H9 (cell line): Measurements from ENCODE around the gene PEX7. TPM values are rescaled to one million over a fixed set of nuclear protein-coding genes. Genes with fewer than 3 reads are reported as not detected.

Experiments
- DNase-seq: peaks from one replicate; pipeline ENCODE4 v3.0.0-alpha.2; 2017
- H2AFZ ChIP-seq: one replicate; pipeline ENCODE4 v1.6.1; 2013; ENCODE audit warnings: mild to moderate bottlenecking, low read length, control low read depth, moderate library complexity
- H2AK5ac ChIP-seq: 2 replicates; pipeline ENCODE4 v1.6.1; 2013; ENCODE audit warnings: low read length, control low read depth, mixed read lengths; ENCODE audit not compliant: insufficient read length
- H2BK120ac ChIP-seq: one replicate; pipeline ENCODE4 v1.6.1; 2013; ENCODE audit warnings: low read depth, mild to moderate bottlenecking, low read length, control low read depth, inconsistent platforms; ENCODE audit not compliant: poor library complexity, severe bottlenecking
- H2BK12ac ChIP-seq: 2 replicates; pipeline ENCODE4 v1.6.1; 2013; ENCODE audit warnings: low read length, control low read depth, mixed read lengths, low read depth; ENCODE audit not compliant: insufficient read length
- H2BK15ac ChIP-seq: 2 replicates; pipeline ENCODE4 v1.6.1; 2013; ENCODE audit warnings: low read depth, low read length, control low read depth
- H2BK20ac ChIP-seq: one replicate; pipeline ENCODE4 v1.6.1; 2013; ENCODE audit warnings: low read depth, mild to moderate bottlenecking, low read length, control low read depth, inconsistent platforms; ENCODE audit not compliant: poor library complexity, severe bottlenecking
- H2BK5ac ChIP-seq: 2 replicates; pipeline ENCODE4 v1.6.1; 2013; ENCODE audit warnings: low read length, control low read depth, mixed read lengths; ENCODE audit not compliant: insufficient read length
- H3K14ac ChIP-seq: 2 replicates; pipeline ENCODE4 v1.6.1; 2013; ENCODE audit warnings: low read length, control low read depth; ENCODE audit not compliant: insufficient read depth
- H3K18ac ChIP-seq: 2 replicates; pipeline ENCODE4 v1.6.1; 2013; ENCODE audit warnings: low read depth, mild to moderate bottlenecking, mixed read lengths, low read length, control low read depth; ENCODE audit not compliant: insufficient read length
- H3K23ac ChIP-seq: 2 replicates; pipeline ENCODE4 v1.6.1; 2013; ENCODE audit warnings: low read length, control low read depth, mixed read lengths, low read depth; ENCODE audit not compliant: insufficient read length
- H3K23me2 ChIP-seq: 2 replicates; pipeline ENCODE4 v1.6.1; 2013; ENCODE audit warnings: low read depth, mild to moderate bottlenecking, mixed read lengths, low read length, control low read depth; ENCODE audit not compliant: insufficient read length, poor library complexity, severe bottlenecking
- H3K27ac ChIP-seq: 2 replicates; pipeline ENCODE4 v1.5.1; 2013; ENCODE audit warnings: low read length, control low read depth, mixed read lengths, low read depth; ENCODE audit not compliant: insufficient read length
- H3K27me3 ChIP-seq: 2 replicates; pipeline ENCODE4 v1.6.1; 2013; ENCODE audit warnings: low read length, control low read depth, inconsistent platforms; ENCODE audit not compliant: insufficient read depth
- H3K4ac ChIP-seq: 2 replicates; pipeline ENCODE4 v1.6.1; 2013; ENCODE audit warnings: low read depth, mild to moderate bottlenecking, control low read depth, inconsistent platforms, low read length, moderate library complexity
- H3K4me1 ChIP-seq: 2 replicates; pipeline ENCODE4 v1.6.1; 2013; ENCODE audit warnings: low read length, control low read depth, inconsistent platforms; ENCODE audit not compliant: insufficient read depth
- H3K4me2 ChIP-seq: 2 replicates; pipeline ENCODE4 v1.6.1; 2013; ENCODE audit warnings: low read length, control low read depth, mixed read lengths; ENCODE audit not compliant: insufficient read length, insufficient read depth
- H3K56ac ChIP-seq: 2 replicates; pipeline ENCODE4 v1.6.1; 2013; ENCODE audit warnings: low read depth, mild to moderate bottlenecking, mixed read lengths, low read length, control low read depth; ENCODE audit not compliant: insufficient read length
- H3K79me1 ChIP-seq: 2 replicates; pipeline ENCODE4 v1.6.1; 2013; ENCODE audit warnings: low read depth, mild to moderate bottlenecking, moderate library complexity, low read length, control low read depth, inconsistent platforms; ENCODE audit not compliant: insufficient read depth, poor library complexity, severe bottlenecking
- H3K79me2 ChIP-seq: 2 replicates; pipeline ENCODE4 v1.6.1; 2013; ENCODE audit warnings: low read length, control low read depth, inconsistent platforms; ENCODE audit not compliant: insufficient read depth
- H3K9ac ChIP-seq: 2 replicates; pipeline ENCODE4 v1.6.1; 2013; ENCODE audit warnings: low read length, control low read depth, mixed read lengths; ENCODE audit not compliant: insufficient read length; ENCODE audit errors: extremely low read depth
- H3K9me3 ChIP-seq: one replicate; pipeline ENCODE4 v1.6.1; 2013; ENCODE audit warnings: low read depth, low read length, inconsistent platforms; ENCODE audit not compliant: control insufficient read depth
- H3T11ph ChIP-seq: one replicate; pipeline ENCODE4 v1.6.1; 2013; ENCODE audit warnings: mild to moderate bottlenecking, low read length, control low read depth, inconsistent platforms
- H4K20me1 ChIP-seq: one replicate; pipeline ENCODE4 v1.6.1; 2013; ENCODE audit not compliant: control insufficient read depth, insufficient read length, insufficient read depth
- H4K5ac ChIP-seq: 2 replicates; pipeline ENCODE4 v1.6.1; 2013; ENCODE audit warnings: low read depth, mild to moderate bottlenecking, mixed read lengths, low read length, control low read depth; ENCODE audit not compliant: insufficient read length
- H4K8ac ChIP-seq: replicated peaks from 2 replicates; pipeline ENCODE4 v1.6.1; 2013; ENCODE audit warnings: low read length, control low read depth, mixed read lengths, low read depth; ENCODE audit not compliant: insufficient read length
- H4K91ac ChIP-seq: 2 replicates; pipeline ENCODE4 v1.6.1; 2013; ENCODE audit warnings: low read depth, mild to moderate bottlenecking, moderate library complexity, mixed read lengths, low read length, control low read depth; ENCODE audit not compliant: insufficient read length
- H3K27ac Mint-ChIP-seq, 3 experiments: 2 replicates in 2 of 3; 3 replicates in 1 of 3; pipeline ENCODE4 v1.8.0; 2020 to 2021; ENCODE audit warnings: mixed read lengths in 3 of 3, mild to moderate bottlenecking in 1 of 3, moderate library complexity in 1 of 3
- H3K27me3 Mint-ChIP-seq: 2 replicates; pipeline ENCODE4 v1.8.0; 2021; ENCODE audit warnings: low read depth, mild to moderate bottlenecking, moderate library complexity, mixed read lengths
- H3K36me3 Mint-ChIP-seq, 3 experiments: 2 replicates in 2 of 3; 3 replicates in 1 of 3; pipeline ENCODE4 v1.8.0; 2020 to 2021; ENCODE audit warnings: low read depth in 3 of 3, mixed read lengths in 3 of 3; ENCODE audit not compliant: insufficient read depth in 1 of 3
- H3K4me1 Mint-ChIP-seq, 2 experiments: 2 replicates each; pipeline ENCODE4 v1.8.0; 2020; ENCODE audit warnings: mixed read lengths in 2 of 2
- H3K4me3 Mint-ChIP-seq, 2 experiments: 2 replicates in 1 of 2; 3 replicates in 1 of 2; pipeline ENCODE4 v1.8.0; 2020 to 2021; ENCODE audit warnings: mild to moderate bottlenecking in 2 of 2, mixed read lengths in 2 of 2, moderate library complexity in 1 of 2
- H3K9me3 Mint-ChIP-seq, 2 experiments: 2 replicates in 1 of 2; 3 replicates in 1 of 2; pipeline ENCODE4 v1.8.0; 2020; ENCODE audit warnings: mild to moderate bottlenecking in 2 of 2, mixed read lengths in 2 of 2, moderate library complexity in 1 of 2
- WGBS: extraction: QIAGEN DNeasy Blood & Tissue Kit; methylation state at CpG from one replicate; pipeline ENCODE4 v1.1.7; 2013; ENCODE audit warnings: missing lambda C conversion rate, low lambda C conversion rate, mixed read lengths; ENCODE audit not compliant: insufficient read length; ENCODE audit errors: extremely low coverage; 5-methylcytosine and 5-hydroxymethylcytosine counted together
- total RNA-seq: library from RNA; stranded (reverse); gene quantifications from 2 replicates; pipeline ENCODE4 v1.2.1, GENCODE V29; 2021
- TF ChIP-seq, protein P1 (sequence below): fragments of 200-600 bp; sonication (generic); conservative IDR thresholded peaks from 3 replicates; pipeline ENCODE4 v1.8.0; 2021; ENCODE audit warnings: antibody characterized with exemption, mild to moderate bottlenecking

Gene PEX7
- total RNA-seq, 1 experiment from 2014 or later: 8.4 TPM

DNA sequence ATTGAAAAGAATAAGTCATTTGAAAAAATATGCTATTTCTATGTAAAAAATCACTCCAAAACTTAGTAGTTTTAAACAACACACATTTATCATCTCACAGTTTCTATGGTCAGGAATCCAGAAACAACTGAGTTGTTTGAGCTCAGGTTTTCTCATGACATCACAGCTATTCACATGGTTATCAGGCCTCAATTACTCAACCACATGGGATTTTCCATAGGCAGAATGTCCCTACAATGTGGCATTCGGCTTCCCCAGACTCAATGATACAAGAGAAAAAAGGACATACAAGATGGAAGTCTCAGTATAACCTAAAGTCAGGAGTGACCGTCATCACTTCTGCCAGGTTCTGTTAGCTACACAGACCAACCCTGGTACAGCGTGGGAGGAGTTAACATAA, 96.3 kb downstream of the PEX7 start:
- Histone ChIP-seq H3K56ac (no peak overlapping the region), H2BK20ac (no peak overlapping the region), H3K23ac (no peak overlapping the region), H3K9me3 (no peaks in the 10 kb centered on the region), H2BK120ac (no peak overlapping the region), H3T11ph (no peak overlapping the region), H3K27ac (no peak overlapping the region), H3K4me1 (peaks cover 2% of the 10 kb centered on the region; the same call in 1 of the 2 replicates), H3K18ac (no peak overlapping the region), H3K79me1 (no peaks in the 10 kb centered on the region), H3K27me3 (peaks cover 26% of the 10 kb centered on the region; the same call in 1 of the 2 replicates), H4K91ac (no peak overlapping the region), H2AFZ (no peak overlapping the region), H3K23me2 (peaks cover 25% of the 10 kb centered on the region), H4K20me1 (no peaks in the 10 kb centered on the region), H2AK5ac (no peak overlapping the region), H3K4me2 (no peak overlapping the region), H3K79me2 (no peaks in the 10 kb centered on the region), H4K8ac (no peak overlapping the region), H2BK15ac (no peak overlapping the region), H3K4ac (no peak overlapping the region), H2BK12ac (no peak overlapping the region), H2BK5ac (no peak overlapping the region), H3K14ac (no peak overlapping the region), H4K5ac (no peak overlapping the region), H3K9ac (no peak overlapping the region)
- DNase-seq: no peak
- TF ChIP-seq, protein P1, sequence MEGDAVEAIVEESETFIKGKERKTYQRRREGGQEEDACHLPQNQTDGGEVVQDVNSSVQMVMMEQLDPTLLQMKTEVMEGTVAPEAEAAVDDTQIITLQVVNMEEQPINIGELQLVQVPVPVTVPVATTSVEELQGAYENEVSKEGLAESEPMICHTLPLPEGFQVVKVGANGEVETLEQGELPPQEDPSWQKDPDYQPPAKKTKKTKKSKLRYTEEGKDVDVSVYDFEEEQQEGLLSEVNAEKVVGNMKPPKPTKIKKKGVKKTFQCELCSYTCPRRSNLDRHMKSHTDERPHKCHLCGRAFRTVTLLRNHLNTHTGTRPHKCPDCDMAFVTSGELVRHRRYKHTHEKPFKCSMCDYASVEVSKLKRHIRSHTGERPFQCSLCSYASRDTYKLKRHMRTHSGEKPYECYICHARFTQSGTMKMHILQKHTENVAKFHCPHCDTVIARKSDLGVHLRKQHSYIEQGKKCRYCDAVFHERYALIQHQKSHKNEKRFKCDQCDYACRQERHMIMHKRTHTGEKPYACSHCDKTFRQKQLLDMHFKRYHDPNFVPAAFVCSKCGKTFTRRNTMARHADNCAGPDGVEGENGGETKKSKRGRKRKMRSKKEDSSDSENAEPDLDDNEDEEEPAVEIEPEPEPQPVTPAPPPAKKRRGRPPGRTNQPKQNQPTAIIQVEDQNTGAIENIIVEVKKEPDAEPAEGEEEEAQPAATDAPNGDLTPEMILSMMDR: no peak
- Mint-ChIP-seq H3K27ac (no peak overlapping the region), H3K27me3 (peaks cover 52% of the 10 kb centered on the region), H3K36me3 (no peaks in the 10 kb centered on the region; a peak in 1 of 7 replicates), H3K4me1 (peaks cover 6 to 19% of the 10 kb centered on the region in 2 experiments), H3K4me3 (no peak overlapping the region), H3K9me3 (no peaks in the 10 kb centered on the region)
- WGBS: no CpG with 5 or more reads among the region's 3 CpGs
